ENCODE results near the gene LOXL3. TPM values are rescaled to one million over a fixed set of nuclear protein-coding genes. Genes with fewer than 3 reads are reported as not detected.

LOXL3 gene
- total RNA-seq, 4 donors from 2014 or later = 0.48 to 4.3 (median 3.2) TPM; not detected in 1

GRCh38 chr2:74577448-74577847 lies 23.7 kb upstream of the LOXL3 start:
- Histone ChIP-seq H3K36me3 (no peaks in the 10 kb centered on the region), H3K27ac (peak overlapping the region in 2 of 4 donors; percentile 23 to 59), H3K27me3 (peaks cover 0 to 9% (median 0%) of the 10 kb centered on the region in 4 donors), H3K4me3 (no peak overlapping the region), H3K9me3 (no peaks in the 10 kb centered on the region), H3K4me1 (no peaks in the 10 kb centered on the region)
- 37 to 54% methylated on average over 2 of the region's 2 CpGs for WGBS, 2 donors
- DNase-seq = no peak
- TF ChIP-seq POLR2A (IDR thresholded peaks at IDR 0.05) (no peak), CTCF (IDR thresholded peaks at IDR 0.05) (no peak)
- intact Hi-C loops (cut with DNase I) = no loop called here

- 15 to 18% methylated on average over 1 of the region's 1 CpG for WGBS, 2 donors
- no peak overlapping the region for H3K4me3 ChIP-seq
- DNase-seq = no peak
- TF ChIP-seq CTCF (IDR thresholded peaks at IDR 0.05) = no peak
- no peak for TF ChIP-seq POLR2A (IDR thresholded peaks at IDR 0.05)
- no peaks in the 10 kb centered on the region for H3K9me3 ChIP-seq
- peak overlapping the region in 2 of 4 donors; percentile 59 to 65 for H3K27ac ChIP-seq
- H3K36me3 ChIP-seq = no peaks in the 10 kb centered on the region
- H3K4me1 ChIP-seq = no peaks in the 10 kb centered on the region
- H3K27me3 ChIP-seq = peaks cover 0 to 9% (median 0%) of the 10 kb centered on the region in 4 donors
- intact Hi-C loops (cut with DNase I) = no loop called here
Observed at GRCh38 chr2:74576863-74577229, 23.1 kb upstream of the LOXL3 start.

GRCh38 chr2:74576211-74576862 lies 22.6 kb upstream of the LOXL3 start:
- Histone ChIP-seq H3K27me3 (peaks cover 0 to 9% (median 0%) of the 10 kb centered on the region in 4 donors), H3K9me3 (no peaks in the 10 kb centered on the region), H3K4me3 (no peak overlapping the region), H3K27ac (peak overlapping the region in 2 of 4 donors; percentile 59 to 65), H3K4me1 (no peaks in the 10 kb centered on the region), H3K36me3 (no peaks in the 10 kb centered on the region)
- DNase-seq = no peak
- WGBS, 2 donors = 71 to 77% methylated on average over 6 to 7 of the region's 7 CpGs
- TF ChIP-seq POLR2A (IDR thresholded peaks at IDR 0.05) (no peak), CTCF (IDR thresholded peaks at IDR 0.05) (no peak)
- intact Hi-C loops (cut with DNase I) = no loop called here

- Histone ChIP-seq H3K36me3 (no peaks in the 10 kb centered on the region), H3K27ac (no peak overlapping the region), H3K9me3 (no peaks in the 10 kb centered on the region), H3K4me3 (no peak overlapping the region), H3K4me1 (no peaks in the 10 kb centered on the region), H3K27me3 (peaks cover 0 to 9% (median 0%) of the 10 kb centered on the region in 4 donors)
- 70 to 81% methylated on average over 4 of the region's 4 CpGs for WGBS, 2 donors
- TF ChIP-seq POLR2A (IDR thresholded peaks at IDR 0.05) (no peak), CTCF (IDR thresholded peaks at IDR 0.05) (no peak)
- no peak for DNase-seq
- intact Hi-C loops (cut with DNase I) = no loop called here
Observed at GRCh38 chr2:74575320-74575719, 21.6 kb upstream of the LOXL3 start.

GRCh38 chr2:74573747-74574562 lies 20.2 kb upstream of the LOXL3 start:
- WGBS, 2 donors = 40 to 45% methylated on average over 7 of the region's 7 CpGs
- intact Hi-C loops (cut with DNase I) = no loop called here
- Histone ChIP-seq H3K27ac (peak overlapping the region in 2 of 4 donors; percentile 1), H3K9me3 (no peaks in the 10 kb centered on the region), H3K27me3 (peaks cover 0 to 9% (median 0%) of the 10 kb centered on the region in 4 donors), H3K36me3 (no peaks in the 10 kb centered on the region), H3K4me1 (no peaks in the 10 kb centered on the region), H3K4me3 (no peak overlapping the region)
- TF ChIP-seq POLR2A (IDR thresholded peaks at IDR 0.05) = no peak
- no peak for TF ChIP-seq CTCF (IDR thresholded peaks at IDR 0.05)
- DNase-seq = no peak
